Ishikawa (cell line): ENCODE results near the gene SLC12A5.

Source experiments
- CEBPB ChIP-seq: IDR thresholded peaks from 2 replicates; pipeline ENCODE4 v1.6.1; 2012
- CREB1 ChIP-seq: IDR thresholded peaks from 2 replicates; pipeline ENCODE4 v1.6.1; 2012; ENCODE audit warnings: low read depth
- EGR1 ChIP-seq: IDR thresholded peaks from 2 replicates; pipeline ENCODE4 v1.6.1; 2012
- EP300 ChIP-seq: IDR thresholded peaks from 2 replicates; pipeline ENCODE4 v1.6.1; 2012; ENCODE audit warnings: borderline replicate concordance
- FOXM1 ChIP-seq: IDR thresholded peaks from 2 replicates; pipeline ENCODE4 v1.6.1; 2012; ENCODE audit warnings: low read depth, borderline replicate concordance
- MAX ChIP-seq: IDR thresholded peaks from 2 replicates; pipeline ENCODE4 v1.6.1; 2012
- NFIC ChIP-seq: IDR thresholded peaks from 2 replicates; pipeline ENCODE4 v1.6.1; 2012
- RAD21 ChIP-seq: IDR thresholded peaks from 2 replicates; pipeline ENCODE4 v1.6.1; 2012; ENCODE audit warnings: low read depth
- REST ChIP-seq: IDR thresholded peaks from 2 replicates; pipeline ENCODE4 v1.6.1; 2012; ENCODE audit warnings: low read depth, mild to moderate bottlenecking
- TAF1 ChIP-seq: IDR thresholded peaks from 2 replicates; pipeline ENCODE4 v1.6.1; 2012; ENCODE audit warnings: low read depth, mild to moderate bottlenecking
- TCF12 ChIP-seq: IDR thresholded peaks from 2 replicates; pipeline ENCODE4 v1.6.1; 2012; ENCODE audit warnings: low read depth
- TEAD4 ChIP-seq: IDR thresholded peaks from 2 replicates; pipeline ENCODE4 v1.6.1; 2012
- USF1 ChIP-seq: IDR thresholded peaks from 2 replicates; pipeline ENCODE4 v1.6.1; 2012
- YY1 ChIP-seq: IDR thresholded peaks from 2 replicates; pipeline ENCODE4 v1.6.1; 2012; ENCODE audit warnings: low read depth
- ZBTB7A ChIP-seq: IDR thresholded peaks from 2 replicates; pipeline ENCODE4 v1.6.1; 2012; ENCODE audit warnings: low read depth

Gene SLC12A5

DNA sequence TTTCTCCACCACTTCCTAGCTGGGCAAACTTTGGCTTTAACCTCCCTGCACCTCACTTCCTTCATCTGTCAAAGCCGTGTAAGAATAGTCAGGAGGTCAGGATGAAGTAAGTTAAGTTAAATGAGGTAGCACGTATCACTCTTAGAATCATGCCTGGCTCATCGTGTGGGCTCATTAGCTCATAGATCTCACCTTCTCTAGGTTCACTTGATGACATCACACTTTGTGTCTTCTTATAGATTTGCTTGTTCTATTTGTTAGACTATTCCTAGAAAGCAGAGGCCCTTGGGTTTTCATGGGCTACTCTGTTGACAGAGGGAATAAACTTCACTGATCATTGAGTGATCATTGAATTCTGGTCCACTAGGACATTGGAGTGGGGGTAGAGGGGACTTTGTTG lies 72.9 kb downstream of the SLC12A5 start:
- TF ChIP-seq REST (no peak), EGR1 (no peak), TAF1 (no peak), EP300 (no peak), USF1 (no peak), RAD21 (no peak), FOXM1 (no peak)

- TF ChIP-seq EGR1 (no peak), TCF12 (no peak), ZBTB7A (no peak), USF1 (no peak), RAD21 (no peak), REST (no peak), FOXM1 (no peak), CEBPB (no peak), TAF1 (no peak), TEAD4 (no peak), NFIC (no peak), CREB1 (no peak), EP300 (no peak), MAX (no peak)
These were observed 73.9 kb downstream of the SLC12A5 start for GRCh38 chr20:46102940-46103339.

DNA sequence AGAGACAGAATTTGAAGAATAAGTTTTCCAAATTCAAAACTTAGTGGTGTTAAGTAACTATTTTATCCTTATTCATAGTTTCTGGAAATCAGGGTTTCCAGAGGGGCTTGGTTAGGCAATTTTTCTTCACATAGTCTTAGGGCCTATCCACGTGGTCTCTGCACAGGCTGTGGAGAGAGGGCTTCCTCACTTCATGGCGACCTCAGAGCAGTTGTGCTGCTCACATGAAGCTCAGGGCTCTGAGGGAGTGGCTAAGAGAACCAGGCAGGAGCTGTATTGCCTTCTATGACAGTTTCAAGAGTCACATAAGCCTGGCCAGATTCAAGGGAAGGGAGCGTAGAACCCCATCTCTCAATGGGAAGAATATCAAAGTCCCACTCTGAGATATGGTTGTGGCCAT lies 75.2 kb downstream of the SLC12A5 start:
- TF ChIP-seq RAD21 (no peak), TAF1 (no peak), REST (no peak), YY1 (no peak), USF1 (no peak), CEBPB (no peak), TEAD4 (no peak), EP300 (no peak), NFIC (no peak), ZBTB7A (no peak), CREB1 (no peak), EGR1 (no peak)

DNA sequence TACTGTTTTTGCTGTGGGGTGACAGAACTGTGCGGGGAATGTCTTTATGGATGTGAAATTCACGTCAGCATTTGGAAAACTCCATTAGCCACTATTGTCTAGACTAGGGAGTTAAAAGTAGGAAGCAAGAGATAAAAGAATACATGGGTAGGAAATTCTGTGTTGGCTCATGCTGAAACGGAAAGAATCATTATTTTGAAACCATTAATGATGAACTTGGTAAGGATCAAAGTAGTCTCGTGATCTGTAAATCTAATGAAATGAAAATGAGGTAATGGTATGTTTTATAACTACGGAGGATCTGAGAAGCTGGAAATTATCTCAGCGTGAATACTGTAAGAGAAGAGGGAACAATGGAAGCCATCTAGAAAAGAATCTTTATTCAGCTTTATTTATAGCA lies 78.0 kb downstream of the SLC12A5 start:
- TF ChIP-seq EP300 (no peak), NFIC (no peak), TCF12 (no peak), ZBTB7A (no peak), TEAD4 (no peak), USF1 (no peak), YY1 (no peak), TAF1 (no peak), CREB1 (no peak), FOXM1 (no peak)
